HG02763 (cell line): ENCODE data around the gene NFKBIB.
"Not testable (repeated sequence)": the region's sequence is repeated elsewhere in the genome, so short reads cannot be mapped to it uniquely, and the experiment has no call there.

Experiments used
- ATAC-seq: cut with Tn5 transposase; IDR thresholded peaks from one replicate; pipeline ENCODE4 v1.9.1; 2021; ENCODE audit warnings: mild to moderate bottlenecking, moderate library complexity; ENCODE audit not compliant: unreplicated experiment

NFKBIB gene, protein sequence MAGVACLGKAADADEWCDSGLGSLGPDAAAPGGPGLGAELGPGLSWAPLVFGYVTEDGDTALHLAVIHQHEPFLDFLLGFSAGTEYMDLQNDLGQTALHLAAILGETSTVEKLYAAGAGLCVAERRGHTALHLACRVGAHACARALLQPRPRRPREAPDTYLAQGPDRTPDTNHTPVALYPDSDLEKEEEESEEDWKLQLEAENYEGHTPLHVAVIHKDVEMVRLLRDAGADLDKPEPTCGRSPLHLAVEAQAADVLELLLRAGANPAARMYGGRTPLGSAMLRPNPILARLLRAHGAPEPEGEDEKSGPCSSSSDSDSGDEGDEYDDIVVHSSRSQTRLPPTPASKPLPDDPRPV

GRCh38 chr19:38899447-38900201, at the start of gene NFKBIB, which contains the start of gene SIRT2:
NFKBIB (plus strand) TSS chr19:38899969; CDS start chr19:38900033, 64 bp downstream.
SIRT2 (minus strand) TSS chr19:38899618; CDS start chr19:38899521, 97 bp downstream.
- ATAC-seq, result peak; percentile 89

DNA sequence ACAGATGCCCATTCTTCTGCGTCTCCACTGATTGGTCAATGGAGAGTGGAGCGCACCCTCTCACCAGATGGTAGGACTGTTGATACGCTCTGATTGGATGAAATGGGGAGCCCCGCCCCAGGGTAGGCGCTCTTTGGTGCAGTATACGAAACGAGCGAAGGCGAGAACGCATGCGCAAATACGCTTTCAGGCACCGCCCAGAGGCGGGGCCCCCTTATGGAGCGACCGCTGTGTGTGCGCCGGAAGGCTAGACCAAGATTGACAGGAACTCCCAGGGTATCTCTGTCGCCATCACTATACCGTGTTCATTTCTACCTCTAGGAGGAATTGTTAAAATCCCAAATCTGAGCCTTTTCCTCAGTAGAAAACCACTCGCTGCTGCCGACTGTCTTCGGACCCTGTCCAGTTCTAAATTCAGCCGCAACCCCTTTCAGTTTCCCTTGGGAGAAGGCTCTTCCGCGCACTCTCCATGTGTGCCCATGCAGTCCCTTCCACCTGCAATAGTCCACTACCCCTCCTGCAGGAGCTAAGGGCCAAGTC, 49.3 kb upstream of the NFKBIB start:
- peak; percentile 66 for ATAC-seq

GRCh38 chr19:38850976-38851621, 48.7 kb upstream of the NFKBIB start:
- ATAC-seq, result no peak

GRCh38 chr19:38851622-38852230, 48.0 kb upstream of the NFKBIB start:
- ATAC-seq, result peak; percentile 23

- ATAC-seq, result no peak
Measured at GRCh38 chr19:38852231-38853044, 47.3 kb upstream of the NFKBIB start.

DNA sequence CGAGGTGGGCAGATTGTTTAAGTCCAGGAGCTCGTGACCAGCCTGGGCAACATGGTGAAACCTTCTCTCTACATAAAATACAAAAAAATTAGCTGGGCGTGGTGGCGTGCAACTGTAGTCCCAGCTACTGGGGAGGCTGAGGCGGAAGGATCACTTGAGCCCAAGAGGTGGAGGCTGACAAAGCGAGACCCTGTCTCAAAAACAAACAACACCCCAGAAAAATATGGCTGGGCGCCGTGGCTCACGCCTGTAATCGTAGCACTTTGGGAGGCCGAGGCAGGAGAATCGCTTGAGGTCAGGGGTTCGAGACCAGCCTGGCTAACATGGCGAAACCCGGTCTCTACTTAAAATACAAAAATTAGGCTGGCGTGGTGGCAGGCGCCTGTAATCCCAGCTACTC, 46.6 kb upstream of the NFKBIB start:
- no peak for ATAC-seq

- not testable (repeated sequence) for ATAC-seq
Measured at GRCh38 chr19:38854961-38855360, 44.8 kb upstream of the NFKBIB start.

DNA sequence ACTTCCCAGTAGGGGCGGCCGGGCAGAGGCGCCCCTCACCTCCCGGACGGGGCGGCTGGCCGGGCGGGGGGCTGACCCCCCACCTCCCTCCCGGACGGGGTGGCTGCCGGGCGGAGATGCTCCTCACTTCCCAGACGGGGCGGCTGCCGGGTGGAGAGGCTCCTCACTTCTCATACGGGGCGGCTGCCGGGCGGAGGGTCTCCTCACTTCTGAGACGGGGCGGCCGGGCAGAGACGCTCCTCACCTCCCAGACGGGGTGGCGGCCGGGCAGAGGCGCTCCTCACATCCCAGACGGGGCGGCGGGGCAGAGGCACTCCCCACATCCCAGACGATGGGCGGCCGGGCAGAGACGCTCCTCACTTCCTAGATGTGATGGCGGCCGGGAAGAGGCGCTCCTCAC, 44.0 kb upstream of the NFKBIB start:
- not testable (repeated sequence) for ATAC-seq

DNA sequence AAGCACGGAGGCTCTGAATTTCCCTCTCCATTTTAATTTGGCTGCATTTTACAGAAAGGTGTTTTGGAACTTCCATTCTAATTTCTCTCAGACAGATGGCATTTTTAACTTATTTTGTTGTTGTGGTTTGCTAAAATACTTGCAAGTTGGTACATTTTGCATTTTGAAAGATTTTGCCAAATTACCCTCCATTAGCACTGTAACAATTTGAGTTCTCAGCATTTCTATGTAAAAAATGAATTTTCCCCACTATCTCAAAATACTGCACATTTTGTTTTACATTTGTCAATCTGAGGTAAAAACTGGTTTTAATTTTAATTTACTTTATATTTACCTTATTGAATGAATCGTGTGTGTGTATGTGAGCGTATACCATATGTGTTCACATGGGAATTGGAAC, 43.0 kb upstream of the NFKBIB start:
- ATAC-seq, result no peak

DNA sequence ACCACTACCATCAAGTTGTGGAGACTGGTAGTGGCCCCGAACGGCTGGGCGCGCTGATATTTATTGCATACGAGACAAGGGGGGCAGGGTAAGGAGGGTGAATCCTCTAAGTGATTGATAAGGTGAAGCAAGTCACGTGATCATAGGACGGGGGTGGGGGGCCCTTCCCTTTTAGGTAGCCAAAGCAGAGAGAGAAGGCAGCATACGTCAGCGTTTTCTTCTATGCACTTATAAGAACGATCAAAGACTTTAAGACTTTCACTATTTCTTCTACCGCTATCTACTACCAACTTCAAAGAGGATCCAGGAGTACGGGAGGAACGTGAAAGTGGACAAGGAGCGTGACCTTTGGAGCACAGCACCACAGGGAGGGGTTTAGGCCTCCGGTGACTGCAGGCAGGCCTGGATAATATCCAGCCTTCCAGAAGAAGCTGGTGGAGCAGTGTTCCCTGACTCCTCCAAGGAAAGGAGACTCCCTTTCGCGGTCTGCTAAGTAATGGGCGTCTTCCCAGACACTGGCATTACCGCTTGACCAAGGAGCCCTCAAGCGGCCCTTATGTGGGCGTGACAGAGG, 40.1 kb upstream of the NFKBIB start:
- not testable (repeated sequence) for ATAC-seq

DNA sequence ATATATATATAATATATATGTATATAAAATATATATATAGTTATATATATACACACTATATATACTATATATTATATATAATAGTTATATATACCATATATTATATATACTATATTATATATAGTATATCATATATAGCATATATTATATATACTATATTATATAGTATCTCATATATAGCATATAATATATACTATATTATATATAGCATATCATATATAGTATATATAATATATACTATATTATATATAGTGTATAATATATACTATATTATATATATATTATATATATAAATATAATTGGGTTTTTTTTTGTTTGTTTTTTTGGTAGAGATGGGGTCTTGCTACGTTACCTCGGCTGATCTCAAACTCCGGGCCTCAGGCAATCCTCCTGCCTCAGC, 38.4 kb upstream of the NFKBIB start:
- no peak for ATAC-seq

DNA sequence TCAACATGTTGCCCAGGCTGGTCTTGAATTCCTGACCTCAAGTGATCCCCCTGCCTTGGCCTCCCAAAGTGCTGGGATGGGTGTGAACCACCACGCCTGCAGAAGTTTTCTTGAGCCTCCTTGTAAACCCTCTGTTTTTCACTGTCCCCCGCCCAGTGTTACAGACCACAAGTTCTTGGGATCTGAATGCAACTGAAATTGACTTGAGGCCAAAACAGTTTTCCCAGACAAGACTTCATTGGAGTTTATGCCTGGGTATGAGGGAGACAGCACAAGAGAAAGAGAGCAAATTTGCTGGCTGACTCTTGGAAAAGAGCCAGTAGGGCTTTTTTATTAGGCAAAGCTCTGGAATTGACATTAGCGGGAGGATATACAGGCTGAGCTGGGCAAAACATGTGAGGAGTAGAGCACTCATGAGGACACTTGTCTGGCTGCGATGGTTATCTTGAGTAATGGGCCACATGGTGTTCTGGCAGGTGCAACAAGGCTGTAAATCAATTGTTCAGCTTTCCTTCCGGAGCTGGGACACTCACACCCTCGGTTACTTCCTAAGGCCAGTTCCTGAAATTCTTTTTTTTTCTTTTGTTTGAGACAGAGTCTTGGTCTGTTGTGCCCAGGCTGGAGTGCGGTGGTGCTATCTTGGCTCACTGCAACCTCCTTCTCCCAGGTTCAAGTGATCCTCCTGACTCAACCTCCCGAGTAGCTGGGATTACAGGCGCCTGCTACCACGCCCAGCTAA, 37.3 kb upstream of the NFKBIB start:
- no peak for ATAC-seq

DNA sequence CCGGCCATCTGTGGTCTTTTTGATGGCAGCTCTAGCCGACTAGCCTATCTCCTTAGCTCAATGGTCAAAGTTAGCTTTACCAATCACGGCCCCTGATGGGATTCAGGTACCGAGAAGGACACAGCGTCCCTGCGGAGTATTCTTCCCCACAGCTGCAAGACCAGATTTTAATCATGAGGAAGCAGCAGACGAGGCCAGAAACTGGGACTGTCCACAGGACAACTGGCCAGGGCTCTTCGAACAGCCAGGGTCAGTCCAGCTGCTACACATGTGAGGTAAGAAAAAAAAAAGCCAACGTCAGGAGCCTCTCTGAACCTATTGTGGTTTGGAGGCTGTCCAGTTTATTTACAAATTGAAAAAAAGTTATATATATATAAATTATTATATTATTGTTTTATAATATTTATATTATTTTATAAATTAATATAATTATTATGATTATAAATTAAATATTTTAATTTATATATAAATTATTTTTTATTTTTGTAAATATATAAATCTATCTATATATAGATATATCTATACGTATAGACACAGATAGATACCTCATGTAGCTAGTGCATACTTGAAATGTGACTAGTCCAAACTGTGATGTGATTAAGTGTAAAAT, 32.5 kb upstream of the NFKBIB start:
- no peak for ATAC-seq

- ATAC-seq, result no peak
Measured at GRCh38 chr19:38868551-38868950, 31.2 kb upstream of the NFKBIB start.

DNA sequence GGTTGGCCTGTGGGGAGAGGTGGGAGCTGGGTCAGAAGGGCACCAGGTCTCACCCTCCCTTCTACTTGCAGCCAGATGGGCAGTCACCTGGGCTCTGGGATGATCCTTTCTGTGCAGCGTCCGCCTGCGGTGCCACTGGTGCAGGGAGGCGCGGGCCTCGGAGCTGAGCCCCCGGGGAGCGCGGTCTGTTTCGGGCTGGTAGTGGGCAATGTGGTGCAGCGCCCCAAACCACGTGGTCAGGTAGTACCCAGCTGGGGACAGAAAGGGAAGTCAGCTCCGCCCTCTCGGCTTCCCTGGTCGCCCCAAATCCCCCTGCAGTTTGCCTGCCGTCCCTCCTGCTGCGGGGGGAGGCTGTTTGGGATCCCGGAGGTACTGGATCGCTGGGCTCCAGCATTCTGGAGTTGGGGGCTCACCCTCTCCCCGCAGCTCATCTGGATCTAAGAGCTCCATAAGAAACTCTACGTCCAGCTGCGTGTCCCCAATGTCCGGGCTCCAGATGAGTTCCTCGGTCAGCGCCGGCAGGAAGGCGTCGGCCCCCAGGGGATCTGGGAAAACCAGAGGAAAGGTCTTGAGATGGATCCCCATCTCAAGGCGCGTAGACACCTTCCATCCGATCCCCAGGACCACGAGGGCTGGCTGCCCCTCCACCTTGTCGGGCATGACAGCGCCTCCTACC, 30.5 kb upstream of the NFKBIB start:
- no peak for ATAC-seq

GRCh38 chr19:38869836-38870607, 29.7 kb upstream of the NFKBIB start:
- ATAC-seq, result peak; percentile 70

GRCh38 chr19:38870612-38871011, 29.2 kb upstream of the NFKBIB start:
- no peak for ATAC-seq
